ENCODE data around the gene NKD2.
"Not testable (repeated sequence)": the region's sequence is repeated elsewhere in the genome, so short reads cannot be mapped to it uniquely, and the experiment has no call there.

The NKD2 gene, protein sequence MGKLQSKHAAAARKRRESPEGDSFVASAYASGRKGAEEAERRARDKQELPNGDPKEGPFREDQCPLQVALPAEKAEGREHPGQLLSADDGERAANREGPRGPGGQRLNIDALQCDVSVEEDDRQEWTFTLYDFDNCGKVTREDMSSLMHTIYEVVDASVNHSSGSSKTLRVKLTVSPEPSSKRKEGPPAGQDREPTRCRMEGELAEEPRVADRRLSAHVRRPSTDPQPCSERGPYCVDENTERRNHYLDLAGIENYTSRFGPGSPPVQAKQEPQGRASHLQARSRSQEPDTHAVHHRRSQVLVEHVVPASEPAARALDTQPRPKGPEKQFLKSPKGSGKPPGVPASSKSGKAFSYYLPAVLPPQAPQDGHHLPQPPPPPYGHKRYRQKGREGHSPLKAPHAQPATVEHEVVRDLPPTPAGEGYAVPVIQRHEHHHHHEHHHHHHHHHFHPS

DNA sequence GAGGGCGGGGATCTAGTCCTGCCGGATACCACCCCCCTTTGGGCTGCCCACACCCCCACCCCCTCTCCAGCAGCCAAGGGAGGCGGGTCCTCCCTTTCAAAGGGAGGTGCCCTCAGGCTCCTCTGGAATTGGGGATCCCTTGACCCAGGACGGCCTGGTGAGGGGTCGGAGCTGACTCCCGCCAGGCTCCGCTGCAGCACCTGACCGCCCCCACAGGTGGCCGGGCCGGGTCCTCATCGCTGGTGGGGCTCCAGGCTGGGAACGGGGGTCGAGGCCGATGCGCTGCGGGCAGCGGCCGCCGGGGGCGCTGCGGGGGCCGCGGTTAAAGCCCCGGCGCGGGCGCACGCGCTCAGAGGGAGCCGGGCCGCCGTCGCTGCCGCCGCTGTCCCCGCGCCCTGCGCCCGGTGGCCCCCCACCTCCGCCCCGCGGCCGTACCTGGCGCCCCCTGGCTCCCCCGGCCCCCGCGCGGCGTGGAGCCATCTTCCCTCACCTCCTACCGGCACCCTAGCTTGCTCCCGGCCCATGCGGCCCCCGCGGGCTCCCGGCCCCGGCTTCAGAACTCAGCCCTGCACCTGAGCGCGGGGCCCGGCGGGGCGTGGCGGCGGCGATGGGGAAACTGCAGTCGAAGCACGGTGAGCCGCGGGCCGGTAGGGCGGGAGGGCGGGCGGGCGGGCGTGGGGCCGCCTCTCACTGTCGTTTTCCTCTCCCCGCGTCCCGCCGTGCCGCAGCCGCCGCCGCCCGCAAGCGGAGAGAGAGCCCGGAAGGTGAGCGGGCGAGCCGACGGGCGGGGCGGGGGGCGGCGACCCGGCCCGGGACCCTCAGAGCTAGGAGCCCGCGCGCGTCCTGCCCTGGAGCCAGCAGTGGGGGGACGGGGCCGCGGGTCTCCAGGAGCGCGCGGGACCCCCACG, at the start of gene NKD2:
TSS of gene NKD2 (plus strand) at position 352 of the 908 bp plus-strand sequence. CDS start at position 608, 256 bp downstream.
- peak; percentile 48 for DNase-seq

DNA sequence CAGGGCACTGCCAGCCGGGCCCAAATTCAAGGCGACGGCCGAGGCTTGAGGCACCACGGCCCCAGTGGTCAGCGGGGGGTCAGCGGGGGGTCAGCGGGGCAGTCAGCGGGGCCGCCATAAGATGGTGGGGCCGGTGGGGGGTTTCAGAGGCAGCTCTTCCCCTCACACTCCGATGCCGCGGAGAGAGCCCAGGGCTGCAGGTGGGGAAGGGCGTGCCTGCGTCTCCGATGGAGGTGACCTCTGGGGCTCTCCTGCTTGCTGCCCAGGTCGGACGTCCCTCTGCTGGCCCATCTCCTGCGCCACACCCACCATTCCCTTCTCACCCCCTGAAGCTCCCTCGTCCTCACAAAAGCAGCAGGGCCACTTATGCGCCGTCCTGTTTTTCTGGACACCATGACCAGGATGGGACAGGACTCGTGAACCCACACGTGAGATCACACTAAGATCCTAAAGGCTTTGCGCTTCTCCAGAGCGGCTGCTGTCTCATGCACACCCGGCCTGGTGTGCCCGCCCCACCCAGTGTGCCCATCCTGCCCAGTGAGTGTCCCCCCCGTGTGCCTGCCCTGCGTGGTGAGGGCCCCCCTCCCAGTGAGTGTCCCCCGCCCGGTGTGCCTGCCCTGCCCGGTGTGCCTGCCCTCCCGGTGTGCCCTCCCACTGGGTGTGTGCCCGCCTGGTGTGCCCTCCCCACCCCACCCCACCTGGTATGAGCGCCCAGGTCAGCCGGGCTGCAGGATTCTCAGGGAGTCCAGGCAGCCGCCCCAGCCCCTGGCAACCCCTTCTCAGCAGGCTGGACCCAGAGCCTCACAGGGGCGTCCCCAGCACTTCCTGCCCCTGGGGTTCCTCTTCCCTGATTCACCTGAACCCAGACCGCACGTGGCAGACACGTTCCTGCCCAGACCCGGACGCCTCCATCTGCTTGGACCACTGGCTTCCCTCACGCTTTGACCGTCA, 48.7 kb upstream of the NKD2 start:
- DNase-seq = no peak

DNA sequence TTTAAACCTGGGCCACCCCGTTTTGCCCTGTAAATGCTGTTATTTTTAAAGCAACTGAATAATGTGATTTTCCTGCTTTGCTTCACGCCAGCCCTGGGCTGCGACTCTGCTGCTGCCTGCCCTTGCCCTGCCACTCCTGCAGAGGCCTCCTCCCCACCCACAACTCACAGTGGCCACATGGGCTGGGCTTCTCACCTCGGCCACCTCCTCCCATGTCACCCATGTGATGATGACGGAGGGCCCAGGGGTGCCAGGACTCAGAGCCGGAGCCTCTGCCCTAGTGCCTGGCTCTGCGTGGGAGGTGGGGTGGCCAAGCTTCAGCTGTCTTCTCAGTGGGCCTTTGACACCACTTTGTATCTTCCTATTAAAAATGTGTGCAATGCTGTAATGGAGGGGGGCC, 48.1 kb upstream of the NKD2 start:
- no peak for DNase-seq

DNA sequence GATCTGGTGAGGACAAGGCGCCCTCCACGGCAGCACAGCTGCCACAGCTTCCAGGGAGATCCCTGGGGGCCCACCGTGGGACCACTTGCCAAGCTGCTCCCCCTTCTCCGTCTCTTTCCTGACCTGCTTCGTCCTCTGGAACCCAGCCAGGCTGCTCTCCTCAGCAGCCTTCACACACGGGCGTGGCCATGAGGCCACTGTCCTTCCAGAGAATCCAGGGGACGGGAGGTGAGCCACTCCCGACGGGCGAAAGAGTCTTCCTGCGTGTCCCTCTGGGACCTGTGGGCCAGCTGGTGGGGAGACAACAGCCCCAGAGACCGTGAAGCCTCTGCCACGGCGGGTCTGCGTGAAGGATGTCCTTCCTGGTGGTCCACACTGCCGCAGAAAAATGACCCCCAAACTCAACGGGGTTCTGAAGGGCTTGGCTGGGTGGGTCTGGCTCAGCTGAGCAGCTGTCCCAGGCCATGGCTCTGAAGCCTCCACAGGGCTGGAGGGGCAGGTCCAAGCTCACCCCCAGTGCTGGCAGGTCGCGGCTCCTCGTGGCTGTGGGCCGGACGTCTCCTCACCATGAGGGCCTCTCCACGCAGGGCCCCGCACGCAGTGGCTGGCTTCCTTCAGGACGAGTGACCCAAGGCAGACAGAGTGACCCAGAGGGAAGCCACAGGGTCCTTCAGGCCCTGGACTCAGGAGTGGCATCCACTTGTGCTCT, 47.4 kb upstream of the NKD2 start:
- no peak for DNase-seq

DNA sequence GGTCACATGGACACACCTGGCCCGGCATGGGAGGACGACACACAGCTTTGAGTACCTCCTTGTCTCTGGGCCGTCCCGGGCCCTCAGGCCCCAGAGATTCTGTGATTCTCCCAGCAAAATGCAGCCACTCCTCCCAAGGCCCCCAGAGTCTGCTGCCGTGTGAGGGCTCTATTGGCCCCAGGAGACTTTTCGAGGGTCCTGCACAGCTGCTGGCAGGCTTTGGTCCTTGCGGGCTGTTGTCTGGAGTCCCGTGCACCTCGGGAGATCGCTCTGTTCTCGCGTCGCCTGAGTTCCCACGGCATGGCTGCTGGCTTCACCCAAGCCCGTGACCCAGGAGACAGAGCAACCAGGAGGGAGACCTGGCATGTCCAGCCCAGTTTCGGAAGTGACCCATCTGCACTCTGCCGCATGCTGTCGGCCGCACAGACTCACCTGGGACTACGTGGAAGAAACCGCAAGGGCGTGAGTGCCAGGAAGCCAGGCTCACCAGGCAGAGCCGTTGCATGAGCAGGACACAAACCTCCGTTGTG, 46.8 kb upstream of the NKD2 start:
- DNase-seq = no peak

DNA sequence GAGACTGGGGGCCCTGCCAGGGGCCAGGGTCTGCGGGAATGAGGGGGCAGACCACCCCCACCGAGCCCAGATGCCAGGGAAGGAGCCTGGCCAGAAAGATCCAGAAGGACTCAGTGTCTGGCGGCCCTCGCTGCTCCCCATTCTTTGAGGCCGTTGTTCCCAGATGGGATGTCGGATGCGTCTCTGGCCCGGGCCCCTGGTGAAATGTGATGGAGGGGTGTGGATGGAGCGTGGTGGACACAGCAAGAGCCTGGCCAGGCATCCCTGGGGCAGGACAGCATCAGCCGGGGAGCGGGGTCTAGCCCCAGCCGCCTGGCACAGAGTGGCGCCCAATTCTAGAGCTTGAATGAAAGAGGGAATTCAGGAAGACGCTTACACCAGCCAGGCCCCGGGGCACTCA, 46.2 kb upstream of the NKD2 start:
- DNase-seq = no peak

DNA sequence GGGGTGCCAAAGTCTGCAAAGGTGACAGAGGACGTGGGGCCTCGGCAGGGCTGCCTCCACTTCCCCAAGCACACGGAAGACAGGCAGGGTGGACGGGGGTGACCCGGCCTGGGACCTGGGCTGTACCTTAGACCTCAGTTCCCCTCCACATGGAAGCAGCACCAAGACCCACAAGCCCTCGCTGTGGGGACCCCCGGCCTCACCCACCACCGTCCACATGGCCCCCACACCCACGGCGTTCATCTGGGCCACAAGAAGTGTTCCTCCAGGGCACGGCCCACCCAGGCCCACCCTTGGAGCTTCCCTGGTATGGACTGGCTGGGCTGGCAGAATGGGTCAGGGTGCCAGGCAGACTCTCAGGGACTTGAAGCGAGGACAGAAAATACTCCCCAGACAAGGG, 45.8 kb upstream of the NKD2 start:
- DNase-seq = no peak

DNA sequence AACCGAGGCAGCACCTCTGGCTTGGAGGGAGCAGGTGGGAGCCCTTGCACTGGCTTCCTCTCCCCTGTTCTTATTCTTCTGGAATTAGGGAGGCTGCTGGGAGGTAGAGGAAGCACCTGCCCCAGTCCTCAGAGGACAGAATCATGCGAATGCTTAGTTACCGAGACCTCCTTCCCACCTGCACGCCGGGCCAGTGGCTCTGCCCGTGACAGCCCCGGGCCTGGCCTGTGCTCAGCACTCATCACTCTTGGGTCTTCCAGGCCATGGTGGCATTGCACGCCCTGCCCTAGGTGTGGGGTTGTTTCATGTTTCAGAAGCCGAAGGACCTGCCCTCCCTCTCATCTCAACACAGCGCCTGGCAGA, 45.3 kb upstream of the NKD2 start:
- DNase-seq = no peak

DNA sequence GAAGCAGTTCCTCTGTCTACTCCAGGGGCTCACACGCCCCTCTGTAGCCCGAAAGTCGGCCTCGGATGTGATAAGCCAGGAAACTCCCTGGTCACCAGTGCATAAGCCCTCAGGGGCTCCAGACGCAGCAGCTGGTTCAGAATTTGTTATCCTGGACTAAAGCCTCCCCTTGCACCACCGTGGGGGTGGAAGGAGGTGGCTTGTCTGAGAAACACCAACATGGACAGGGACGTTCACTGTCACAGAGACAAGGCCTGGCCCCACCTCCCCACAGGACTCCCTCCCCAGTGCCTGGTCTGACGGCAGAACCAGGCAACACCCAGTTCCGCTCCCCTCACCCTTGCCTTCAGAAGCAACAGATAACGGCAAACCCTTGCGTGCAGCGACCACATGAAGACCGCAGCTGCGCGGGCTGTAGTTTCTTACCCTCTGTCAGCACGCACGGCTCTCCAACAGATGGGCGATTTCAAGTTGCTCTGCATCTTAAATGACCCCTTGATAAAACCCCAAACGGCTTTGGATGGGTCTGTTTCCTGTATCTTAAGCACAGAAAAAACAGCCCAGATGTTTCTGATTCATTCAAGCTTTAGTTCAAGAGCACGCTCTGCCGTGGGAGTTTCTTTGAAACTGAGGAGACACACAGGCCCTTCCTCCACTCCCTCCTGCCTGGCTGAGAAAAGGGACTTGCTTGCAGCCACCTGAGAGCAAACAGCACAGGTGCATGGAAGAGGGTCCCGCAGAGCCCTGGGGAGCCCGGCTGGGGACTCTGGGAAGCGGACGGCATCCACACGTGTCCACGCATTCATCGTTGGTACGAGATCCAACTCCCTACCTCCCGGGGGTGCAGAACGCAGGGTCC, 44.7 kb upstream of the NKD2 start:
- DNase-seq = peak; percentile 47

DNA sequence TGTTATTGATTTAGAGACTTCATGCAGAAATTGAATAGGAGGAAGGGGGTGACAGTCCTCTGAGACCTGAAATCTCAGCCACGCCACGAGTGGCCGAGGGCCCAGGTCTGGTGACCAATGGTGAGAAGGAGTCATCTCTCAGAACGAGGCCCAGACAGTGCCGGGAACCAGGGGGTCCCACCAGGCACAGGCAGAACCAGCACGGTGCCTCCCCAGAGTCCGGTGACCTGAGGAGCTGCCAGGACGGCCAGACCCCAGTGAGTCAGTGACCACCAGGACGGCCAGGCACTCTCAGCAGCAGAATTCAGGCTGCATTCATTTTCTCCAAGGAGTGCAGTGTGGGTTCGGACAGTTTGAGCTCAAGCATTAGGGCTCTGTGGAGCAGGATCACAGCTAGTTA, 43.8 kb upstream of the NKD2 start:
- DNase-seq = no peak

DNA sequence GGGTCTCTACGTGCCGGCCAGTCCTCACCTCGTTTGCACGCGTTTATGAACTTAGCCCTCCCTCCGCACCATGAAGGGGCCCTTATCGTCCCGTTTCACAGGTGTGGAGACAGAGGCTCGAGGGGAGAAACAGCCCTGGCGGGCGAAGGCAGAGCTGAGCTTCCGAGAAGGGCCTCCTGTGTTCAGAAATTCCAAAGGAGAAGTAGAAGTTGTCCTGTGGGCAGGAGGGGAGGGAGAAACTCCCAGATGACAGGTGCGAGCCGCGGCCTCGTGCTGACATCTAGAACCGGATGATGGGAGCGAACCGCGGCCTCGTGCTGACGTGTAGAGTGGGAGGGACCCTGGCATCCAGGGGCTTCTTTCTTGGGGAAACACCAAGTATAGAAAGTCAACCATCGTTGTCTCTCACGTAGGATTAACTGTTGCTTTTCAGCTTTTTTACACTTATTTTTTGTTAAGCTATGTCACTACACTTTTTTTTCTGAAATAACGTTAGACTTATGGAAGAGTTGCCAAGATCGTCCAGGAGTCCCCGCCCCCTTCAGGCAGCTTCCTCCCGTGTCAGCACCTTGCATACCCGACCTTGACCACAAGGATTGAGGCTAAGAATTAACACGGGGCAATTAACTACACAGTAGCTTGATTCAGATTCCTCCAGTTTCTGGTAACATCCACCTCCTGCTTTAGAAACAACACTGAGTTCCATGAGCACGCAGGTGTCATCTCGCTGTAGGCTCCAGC, 42.8 kb upstream of the NKD2 start:
- DNase-seq = no peak

DNA sequence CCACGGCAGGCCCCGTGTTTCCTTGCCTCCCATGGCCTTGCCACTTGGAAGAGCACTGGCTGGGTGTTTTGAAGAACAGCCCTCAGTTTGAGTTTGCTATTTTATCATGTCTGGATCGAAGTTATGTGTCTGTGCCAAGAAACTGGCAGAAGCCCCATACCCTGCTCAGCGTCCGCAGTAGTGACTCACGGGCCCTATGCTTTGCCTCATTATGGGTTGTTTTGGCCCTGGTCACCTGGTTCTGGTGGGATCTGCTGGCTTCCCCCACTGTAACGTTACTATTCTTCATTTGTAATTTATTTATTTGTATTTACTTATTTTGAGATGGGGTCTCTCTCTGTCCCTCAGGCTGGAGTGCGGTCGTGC, 42.3 kb upstream of the NKD2 start:
- no peak for DNase-seq

DNA sequence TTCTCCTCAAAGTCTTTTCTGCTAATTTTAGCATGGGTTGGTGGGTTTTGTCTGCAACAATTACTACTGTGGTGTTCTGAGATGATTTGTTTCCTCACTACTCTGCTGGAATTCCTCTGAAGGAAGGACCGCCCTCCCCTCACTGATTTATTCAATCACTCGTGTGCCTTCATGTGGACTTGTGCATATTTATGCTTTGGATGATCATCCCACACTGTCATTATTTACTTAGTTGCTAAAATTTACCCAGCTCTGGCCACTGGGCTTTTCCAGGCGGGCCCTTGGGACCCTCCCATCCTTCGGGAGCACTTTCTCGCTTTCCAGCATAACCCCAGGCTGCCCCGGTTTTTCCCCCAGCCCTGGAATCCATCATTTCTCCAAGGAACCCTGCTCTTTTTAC, 41.7 kb upstream of the NKD2 start:
- no peak for DNase-seq

DNA sequence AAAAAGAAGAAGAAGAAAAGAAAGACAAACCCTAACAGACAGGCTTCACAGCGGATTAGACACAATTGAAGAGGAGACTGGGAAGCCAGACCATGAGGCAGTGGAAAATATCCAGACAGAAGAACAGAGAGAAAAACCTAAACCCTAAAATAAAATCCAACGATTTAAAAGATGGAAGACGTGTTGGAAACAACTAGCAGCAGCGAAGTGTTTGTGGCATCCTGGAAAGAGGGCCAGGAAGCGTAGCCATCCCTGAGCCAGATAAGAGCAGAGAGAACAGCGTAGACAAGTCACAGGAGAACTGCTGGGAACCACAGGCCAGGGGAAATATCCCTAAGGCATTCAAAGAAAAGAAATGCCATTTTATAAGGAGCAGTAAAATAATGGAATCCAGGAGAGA, 39.7 kb upstream of the NKD2 start:
- DNase-seq = no peak

DNA sequence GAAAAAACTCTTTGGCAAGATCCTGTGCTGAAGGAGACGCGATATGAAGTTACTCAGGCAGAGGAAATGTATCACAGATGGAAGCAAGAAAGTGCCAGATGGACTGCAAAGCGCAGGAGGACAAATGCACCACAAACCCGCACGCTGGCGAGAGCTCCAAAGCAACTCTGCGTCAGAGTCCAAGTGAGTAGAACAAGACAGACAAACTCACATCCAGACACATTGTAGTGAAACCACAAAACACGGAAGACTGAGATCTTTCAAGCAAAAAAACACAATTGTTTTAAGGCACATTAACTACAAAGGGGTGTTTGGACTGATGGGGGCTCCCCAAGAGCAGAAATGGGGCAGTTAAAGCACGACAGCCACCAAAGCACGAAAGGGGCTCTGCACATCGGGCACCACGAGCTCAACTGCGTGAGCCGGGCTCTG, 39.2 kb upstream of the NKD2 start:
- DNase-seq = no peak

DNA sequence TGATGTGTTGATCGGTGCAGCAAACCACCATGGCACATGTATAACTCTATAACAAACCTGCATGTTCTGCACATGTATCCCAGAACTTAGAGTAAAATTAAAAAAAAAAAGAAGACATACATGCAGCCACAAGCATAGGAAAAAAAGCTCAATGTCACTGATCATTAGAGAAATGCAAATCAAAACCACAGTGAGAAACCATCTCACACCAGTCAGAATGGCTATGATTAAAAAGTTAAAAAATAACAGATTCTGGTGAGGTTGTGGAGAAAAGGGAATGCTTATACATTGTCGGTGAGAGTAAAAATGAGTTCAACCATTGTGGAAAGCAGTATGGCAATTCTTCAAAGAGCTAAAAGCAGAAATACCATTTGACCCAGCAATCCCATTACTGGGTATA, 36.0 kb upstream of the NKD2 start:
- DNase-seq = not testable (repeated sequence)

DNA sequence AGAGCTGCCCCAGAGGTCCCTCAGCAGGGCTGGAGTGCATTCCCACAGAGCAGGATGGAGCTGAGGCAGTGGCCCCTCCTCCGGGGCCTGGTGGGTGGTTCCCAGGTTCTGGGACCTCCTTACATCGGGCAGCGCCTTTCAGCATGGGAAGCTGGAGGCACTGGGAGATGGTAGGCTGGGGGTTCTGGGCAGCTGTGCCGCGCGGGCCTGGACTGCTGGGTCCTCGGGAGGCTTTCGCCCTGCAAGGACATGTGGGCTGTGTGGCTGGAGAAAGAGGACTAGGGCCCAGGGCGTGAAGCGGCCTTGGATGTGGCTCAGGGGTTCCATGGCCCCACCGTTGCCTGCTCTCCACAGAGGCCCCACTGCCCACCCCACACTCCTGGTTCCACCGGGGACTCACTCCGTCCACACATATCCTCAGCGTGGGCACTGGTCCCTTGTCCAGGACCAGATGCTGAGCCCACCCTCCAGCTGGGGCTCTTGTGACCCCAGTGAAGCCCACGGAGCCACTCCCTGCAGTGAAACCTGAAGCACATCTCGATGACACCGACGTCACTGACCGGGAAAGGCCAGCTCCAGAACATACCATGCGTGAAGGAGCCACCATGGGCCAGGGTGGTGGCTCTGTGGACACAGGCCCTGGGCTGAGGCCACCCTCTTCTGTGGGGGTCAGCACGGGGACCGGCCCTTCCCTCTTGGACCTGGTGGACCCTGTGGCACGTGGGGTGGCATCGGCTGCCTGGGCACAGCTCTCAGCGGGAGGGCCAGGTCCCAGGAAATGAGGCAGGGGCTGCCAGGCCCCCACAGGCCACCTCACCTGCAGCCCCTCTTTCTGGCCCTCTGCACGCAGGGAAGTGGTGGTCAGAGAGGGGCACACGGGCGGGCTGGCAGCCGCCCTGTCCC, 31.5 kb upstream of the NKD2 start:
- DNase-seq = no peak

DNA sequence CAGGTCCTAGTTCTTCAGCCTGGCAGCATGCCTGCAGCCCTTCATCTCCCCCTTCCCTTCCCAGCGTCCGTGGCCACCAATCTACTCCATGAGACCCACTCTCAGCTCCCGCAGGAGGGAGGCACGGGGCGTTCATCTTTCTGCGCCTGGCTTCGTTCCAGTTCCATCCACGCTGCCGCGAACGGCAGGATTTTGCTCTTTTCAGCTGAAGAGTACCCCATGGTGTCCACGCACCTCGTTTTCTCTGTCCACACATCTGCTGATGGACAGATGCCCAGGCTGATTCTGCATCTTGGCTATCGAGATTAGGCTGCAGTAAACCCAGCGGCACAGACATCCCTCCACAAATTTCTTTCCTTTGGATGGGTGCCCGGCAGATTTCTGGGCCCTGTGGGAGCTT, 30.5 kb upstream of the NKD2 start:
- no peak for DNase-seq

DNA sequence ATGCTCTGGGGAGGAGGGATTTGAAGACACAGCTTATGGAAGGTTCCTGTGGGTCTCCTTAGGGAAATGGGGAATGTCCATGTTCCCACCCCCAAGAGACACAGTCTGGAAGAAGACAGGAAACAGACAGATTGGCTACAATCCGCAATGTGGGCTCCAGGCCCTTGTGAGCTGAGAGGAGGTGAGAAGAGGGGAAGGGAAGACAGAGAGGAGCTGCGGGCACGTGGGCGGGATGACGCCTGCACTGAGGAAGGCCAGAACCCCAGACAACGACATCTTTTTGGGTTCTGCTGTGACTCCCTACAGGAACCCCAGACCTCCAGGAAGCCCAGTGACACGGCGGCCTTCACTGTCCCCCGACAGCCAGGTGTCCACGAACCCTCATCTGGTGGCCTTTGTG, 29.9 kb upstream of the NKD2 start:
- DNase-seq = no peak

Data from CD4-positive, alpha-beta T cell treated with Interleukin-17A for 4 hours (primary cell).